Cardiac muscle cell (in vitro differentiated cells and primary cell): Measurements from ENCODE around the gene ABCF1. TPM values are rescaled to one million over a fixed set of nuclear protein-coding genes. Genes with fewer than 3 reads are reported as not detected.

Experiments used
- DNase-seq, 2 donors: peaks; one replicate each; pipeline versions ENCODE4 v3.0.0 to v3.0.0-alpha.2; 2010 to 2017; ENCODE audit warnings: low read depth in 1 of 2, low spot score in 1 of 2
- H3K27ac ChIP-seq: fragments of 200-600 bp; sonication (generic); 2 replicates; pipeline ENCODE4 v1.5.1; 2016
- H3K27me3 ChIP-seq: fragments of 200-600 bp; sonication (generic); 2 replicates; pipeline ENCODE4 v1.6.0; 2016; ENCODE audit warnings: control low read depth
- H3K36me3 ChIP-seq: fragments of 200-600 bp; sonication (generic); 2 replicates; pipeline ENCODE4 v1.5.1; 2016; ENCODE audit warnings: control low read depth
- H3K4me1 ChIP-seq: fragments of 200-600 bp; sonication (generic); 2 replicates; pipeline ENCODE4 v1.8.1; 2017; ENCODE audit warnings: low read depth, mild to moderate bottlenecking, mixed run types
- H3K4me3 ChIP-seq: fragments of 200-600 bp; sonication (generic); 2 replicates; pipeline ENCODE4 v1.5.1; 2016; ENCODE audit warnings: mild to moderate bottlenecking
- H3K9me3 ChIP-seq: fragments of 200-600 bp; sonication (generic); 2 replicates; pipeline ENCODE4 v1.5.1; 2017; ENCODE audit warnings: low read depth, mild to moderate bottlenecking, control low read depth
- polyA plus RNA-seq: library from polyadenylated mRNA; unstranded; fragments of >200 nt; fragmentation: Nextera tagmentation; extraction: Ambion mirVana; gene quantifications from 2 replicates; pipeline ENCODE4 v1.2.1, GENCODE V29; 2016
- total RNA-seq: library from RNA; depleted of rRNA; stranded (reverse); fragments of >200 nt; gene quantifications from 2 replicates; pipeline ENCODE4 v1.2.3, GENCODE V29; 2016
- TF ChIP-seq, protein P1 (sequence below): IDR thresholded peaks from 2 replicates; pipeline ENCODE4 v1.5.1; 2012; ENCODE audit warnings: low read depth, mild to moderate bottlenecking, low read length

The ABCF1 gene
- total and polyA plus RNA-seq, 2 experiments from 2014 or later, result 52.5 to 54.4 TPM

GRCh38 chr6:30626484-30627366 is 55.5 kb downstream of the ABCF1 start, which contains the start of gene ATAT1:
TSS of gene ATAT1 (plus strand) at chr6:30626874.
- peak within 1 kb of the TSS; percentile 81 for H3K27ac ChIP-seq
- peaks cover 34% of the 10 kb centered on the region for H3K36me3 ChIP-seq

DNA sequence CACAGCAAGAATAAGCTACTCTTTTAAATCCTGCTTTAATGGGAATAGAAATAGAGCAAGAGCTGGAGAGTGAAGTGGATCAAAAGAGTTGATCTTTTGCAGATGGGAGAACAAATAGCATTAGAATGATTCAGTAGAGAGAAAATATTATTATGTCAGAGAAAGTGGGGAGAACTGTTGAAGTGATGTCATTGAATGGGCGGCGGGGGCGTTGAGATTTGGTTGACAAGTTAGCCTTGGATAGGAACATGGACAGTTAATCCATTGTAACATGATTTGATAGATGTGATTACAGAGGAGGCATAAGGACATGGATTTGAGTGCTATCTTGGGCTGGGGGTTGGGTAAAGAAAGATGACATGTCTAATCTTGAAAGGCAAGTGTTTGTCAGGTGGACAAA is 64.6 kb downstream of the ABCF1 start:
- Histone ChIP-seq H3K27me3 (no peaks in the 10 kb centered on the region), H3K4me1 (no peaks in the 10 kb centered on the region), H3K4me3 (no peak overlapping the region), H3K27ac (no peak overlapping the region), H3K36me3 (peaks cover 14% of the 10 kb centered on the region), H3K9me3 (no peaks in the 10 kb centered on the region)
- TF ChIP-seq, protein P1, sequence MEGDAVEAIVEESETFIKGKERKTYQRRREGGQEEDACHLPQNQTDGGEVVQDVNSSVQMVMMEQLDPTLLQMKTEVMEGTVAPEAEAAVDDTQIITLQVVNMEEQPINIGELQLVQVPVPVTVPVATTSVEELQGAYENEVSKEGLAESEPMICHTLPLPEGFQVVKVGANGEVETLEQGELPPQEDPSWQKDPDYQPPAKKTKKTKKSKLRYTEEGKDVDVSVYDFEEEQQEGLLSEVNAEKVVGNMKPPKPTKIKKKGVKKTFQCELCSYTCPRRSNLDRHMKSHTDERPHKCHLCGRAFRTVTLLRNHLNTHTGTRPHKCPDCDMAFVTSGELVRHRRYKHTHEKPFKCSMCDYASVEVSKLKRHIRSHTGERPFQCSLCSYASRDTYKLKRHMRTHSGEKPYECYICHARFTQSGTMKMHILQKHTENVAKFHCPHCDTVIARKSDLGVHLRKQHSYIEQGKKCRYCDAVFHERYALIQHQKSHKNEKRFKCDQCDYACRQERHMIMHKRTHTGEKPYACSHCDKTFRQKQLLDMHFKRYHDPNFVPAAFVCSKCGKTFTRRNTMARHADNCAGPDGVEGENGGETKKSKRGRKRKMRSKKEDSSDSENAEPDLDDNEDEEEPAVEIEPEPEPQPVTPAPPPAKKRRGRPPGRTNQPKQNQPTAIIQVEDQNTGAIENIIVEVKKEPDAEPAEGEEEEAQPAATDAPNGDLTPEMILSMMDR, result no peak
- no peak for DNase-seq

More at GRCh38 chr6:30626484-30627366, 55.5 kb downstream of the ABCF1 start, which contains the start of gene ATAT1:
- Histone ChIP-seq H3K4me3 (peak within 1 kb of the TSS; percentile 71), H3K9me3 (no peaks in the 10 kb centered on the region), H3K4me1 (no peaks in the 10 kb centered on the region), H3K27me3 (no peaks in the 10 kb centered on the region)
- TF ChIP-seq, protein P1, result peak; percentile 49
- peak; percentile 80 to 85 for DNase-seq

GRCh38 chr6:30640481-30640880 is 69.2 kb downstream of the ABCF1 start:
- TF ChIP-seq, protein P1, result no peak
- Histone ChIP-seq H3K4me1 (no peaks in the 10 kb centered on the region), H3K27me3 (no peaks in the 10 kb centered on the region), H3K27ac (no peak overlapping the region), H3K4me3 (no peak overlapping the region), H3K36me3 (peaks cover 10% of the 10 kb centered on the region), H3K9me3 (no peaks in the 10 kb centered on the region)
- DNase-seq, result no peak

- TF ChIP-seq, protein P1, result no peak
- Histone ChIP-seq H3K4me1 (peaks cover 1% of the 10 kb centered on the region), H3K4me3 (no peak overlapping the region), H3K27me3 (no peaks in the 10 kb centered on the region), H3K36me3 (peaks cover 11% of the 10 kb centered on the region), H3K9me3 (no peaks in the 10 kb centered on the region), H3K27ac (no peak overlapping the region)
- no peak for DNase-seq
Measured at GRCh38 chr6:30641048-30641447, 69.8 kb downstream of the ABCF1 start.

Other genes starting within 250 kb of the ABCF1 start
- gene TRIM39, start 244.5 kb upstream of the ABCF1 start, total RNA-seq, result 13.9 and 16.1 TPM in 2 replicates
- gene TRIM39, start 244.5 kb upstream of the ABCF1 start, polyA plus RNA-seq, result 15.4 and 19.4 TPM in 2 replicates
- 47.4 and 84.5 TPM in 2 replicates for gene RPP21, start 226.3 kb upstream of the ABCF1 start, total RNA-seq
- gene RPP21, start 226.3 kb upstream of the ABCF1 start, polyA plus RNA-seq, result 62.6 and 65.5 TPM in 2 replicates
- 30.0 and 39.2 TPM in 2 replicates for gene HLA-E, start 81.9 kb upstream of the ABCF1 start, total RNA-seq
- 17.0 and 26.1 TPM in 2 replicates for gene HLA-E, start 81.9 kb upstream of the ABCF1 start, polyA plus RNA-seq
- gene GNL1, start 15.0 kb upstream of the ABCF1 start, total RNA-seq, result 12.4 and 16.1 TPM in 2 replicates
- 33.9 and 44.2 TPM in 2 replicates for gene GNL1, start 15.0 kb upstream of the ABCF1 start, polyA plus RNA-seq
- gene PRR3, start 14.1 kb upstream of the ABCF1 start, total RNA-seq, result 11.4 and 11.8 TPM in 2 replicates
- 14.3 and 14.7 TPM in 2 replicates for gene PRR3, start 14.1 kb upstream of the ABCF1 start, polyA plus RNA-seq
- gene PPP1R10, start 45.8 kb downstream of the ABCF1 start, total RNA-seq, result 47.3 and 65.6 TPM in 2 replicates
- gene PPP1R10, start 45.8 kb downstream of the ABCF1 start, polyA plus RNA-seq, result 42.4 and 42.9 TPM in 2 replicates
- 54.4 and 58.2 TPM in 2 replicates for gene MRPS18B, start 46.4 kb downstream of the ABCF1 start, total RNA-seq
- gene MRPS18B, start 46.4 kb downstream of the ABCF1 start, polyA plus RNA-seq, result 107 and 120 TPM in 2 replicates
- gene ATAT1, start 55.4 kb downstream of the ABCF1 start, total RNA-seq, result 11.2 and 18.3 TPM in 2 replicates
- gene ATAT1, start 55.4 kb downstream of the ABCF1 start, polyA plus RNA-seq, result 17.3 and 18.0 TPM in 2 replicates
- 27.5 and 28.5 TPM in 2 replicates for gene C6orf136, start 75.7 kb downstream of the ABCF1 start, total RNA-seq
- gene C6orf136, start 75.7 kb downstream of the ABCF1 start, polyA plus RNA-seq, result 31.7 and 40.1 TPM in 2 replicates
- 36.7 and 38.1 TPM in 2 replicates for gene DHX16, start 101.6 kb downstream of the ABCF1 start, total RNA-seq
- 27.8 and 36.2 TPM in 2 replicates for gene DHX16, start 101.6 kb downstream of the ABCF1 start, polyA plus RNA-seq
- 25.7 and 43.5 TPM in 2 replicates for gene PPP1R18, start 115.2 kb downstream of the ABCF1 start, total RNA-seq
- 9.9 and 13.0 TPM in 2 replicates for gene PPP1R18, start 115.2 kb downstream of the ABCF1 start, polyA plus RNA-seq
- 13.7 and 17.2 TPM in 2 replicates for gene NRM, start 119.5 kb downstream of the ABCF1 start, total RNA-seq
- 29.1 and 33.8 TPM in 2 replicates for gene NRM, start 119.5 kb downstream of the ABCF1 start, polyA plus RNA-seq
- 14.3 and 21.9 TPM in 2 replicates for gene MDC1, start 145.8 kb downstream of the ABCF1 start, total RNA-seq
- 30.0 and 44.1 TPM in 2 replicates for gene MDC1, start 145.8 kb downstream of the ABCF1 start, polyA plus RNA-seq
- gene TUBB, start 148.9 kb downstream of the ABCF1 start, total RNA-seq, result 827 and 939 TPM in 2 replicates
- gene TUBB, start 148.9 kb downstream of the ABCF1 start, polyA plus RNA-seq, result 662 and 675 TPM in 2 replicates
- gene FLOT1, start 171.2 kb downstream of the ABCF1 start, total RNA-seq, result 208 and 222 TPM in 2 replicates
- 236 and 261 TPM in 2 replicates for gene FLOT1, start 171.2 kb downstream of the ABCF1 start, polyA plus RNA-seq
- gene IER3, start 173.1 kb downstream of the ABCF1 start, total RNA-seq, result 28.0 and 45.8 TPM in 2 replicates
- 20.1 and 25.8 TPM in 2 replicates for gene IER3, start 173.1 kb downstream of the ABCF1 start, polyA plus RNA-seq